Measurements from ENCODE around the gene PRELP.

PRELP gene

DNA sequence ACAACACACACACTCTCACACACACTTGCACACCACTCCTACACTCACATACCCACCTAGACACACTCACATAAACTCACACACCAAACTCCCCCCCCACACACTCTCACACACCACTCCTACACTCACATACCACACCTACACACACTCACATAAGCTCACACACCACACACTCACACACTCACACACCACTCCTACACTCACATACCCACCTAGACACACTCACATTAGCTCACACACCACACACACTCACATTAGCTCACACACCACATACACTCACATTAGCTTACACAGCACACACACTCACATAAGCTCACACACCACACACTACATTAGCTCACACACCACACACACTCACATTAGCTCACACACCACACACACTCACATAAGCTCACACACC lies 51.4 kb downstream of the PRELP start:
- no peak for DNase-seq

DNA sequence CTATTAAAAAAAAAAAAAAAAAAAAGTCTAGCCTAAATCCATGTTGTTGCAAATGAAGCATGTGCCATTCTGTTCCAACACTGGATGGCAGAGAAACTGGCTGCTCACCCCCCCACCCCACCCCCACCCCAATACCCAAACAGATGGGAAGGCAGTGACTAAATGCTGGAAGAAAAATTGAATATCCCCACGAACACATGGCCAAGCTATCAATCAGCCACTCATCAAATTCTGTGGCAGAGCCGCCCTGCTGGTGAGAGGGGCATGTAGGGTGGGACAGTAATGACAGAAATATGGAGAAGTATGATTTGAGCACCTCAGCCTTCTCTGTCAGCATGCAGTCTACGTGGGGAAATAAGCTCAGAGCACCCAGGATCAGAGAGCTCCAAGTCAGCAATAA lies 52.5 kb downstream of the PRELP start:
- peak; percentile 73 for DNase-seq

- DNase-seq, result no peak
These were observed 53.6 kb downstream of the PRELP start for GRCh38 chr1:203528976-203529835.

DNA sequence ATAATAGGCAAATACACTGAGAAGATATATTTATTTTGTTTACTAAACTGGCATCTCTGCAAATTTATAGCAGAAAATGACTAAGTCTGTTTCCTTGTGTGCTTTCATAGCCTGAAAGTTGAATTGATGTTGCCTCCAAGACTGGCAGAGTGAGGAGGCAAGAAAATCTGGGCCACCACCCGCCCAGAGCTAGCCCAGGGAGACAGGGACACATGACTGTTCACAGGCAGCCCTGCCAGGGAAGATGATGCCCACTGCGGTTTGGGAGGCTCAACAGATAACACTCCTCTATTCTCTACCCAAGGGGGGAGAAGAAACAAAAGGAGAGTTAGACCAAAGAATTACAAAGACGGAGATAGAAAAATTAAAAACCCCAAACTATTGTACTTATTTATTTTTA lies 55.5 kb downstream of the PRELP start:
- no peak for DNase-seq

DNA sequence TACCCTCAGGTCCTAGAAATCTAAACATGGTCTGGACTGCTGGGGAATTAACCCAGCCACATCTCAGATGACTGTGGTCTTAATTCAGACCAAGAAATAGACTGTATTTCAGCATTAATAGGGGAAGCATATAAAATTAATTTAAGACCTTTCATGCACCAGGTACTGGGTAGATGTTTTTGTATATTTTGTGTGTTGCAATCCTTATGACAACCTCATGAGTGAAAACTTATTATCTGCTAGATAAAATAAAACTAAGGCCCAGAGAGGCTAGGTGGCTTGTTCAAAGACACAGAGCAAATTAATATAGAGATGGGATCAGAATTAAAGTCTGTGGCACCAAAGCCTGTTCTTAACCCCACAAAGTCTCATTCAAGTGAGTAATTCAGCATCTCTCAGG lies 58.4 kb downstream of the PRELP start:
- DNase-seq, result no peak

GRCh38 chr1:203534526-203534925 lies 58.9 kb downstream of the PRELP start:
- DNase-seq, result no peak

GRCh38 chr1:203536575-203536974 lies 61.0 kb downstream of the PRELP start:
- no peak for DNase-seq

GRCh38 chr1:203536980-203537455 lies 61.4 kb downstream of the PRELP start:
- no peak for DNase-seq

- DNase-seq, result peak; percentile 28
These were observed 62.3 kb downstream of the PRELP start for GRCh38 chr1:203537806-203538464.

- DNase-seq, result no peak
These were observed 63.1 kb downstream of the PRELP start for GRCh38 chr1:203538726-203539125.

DNA sequence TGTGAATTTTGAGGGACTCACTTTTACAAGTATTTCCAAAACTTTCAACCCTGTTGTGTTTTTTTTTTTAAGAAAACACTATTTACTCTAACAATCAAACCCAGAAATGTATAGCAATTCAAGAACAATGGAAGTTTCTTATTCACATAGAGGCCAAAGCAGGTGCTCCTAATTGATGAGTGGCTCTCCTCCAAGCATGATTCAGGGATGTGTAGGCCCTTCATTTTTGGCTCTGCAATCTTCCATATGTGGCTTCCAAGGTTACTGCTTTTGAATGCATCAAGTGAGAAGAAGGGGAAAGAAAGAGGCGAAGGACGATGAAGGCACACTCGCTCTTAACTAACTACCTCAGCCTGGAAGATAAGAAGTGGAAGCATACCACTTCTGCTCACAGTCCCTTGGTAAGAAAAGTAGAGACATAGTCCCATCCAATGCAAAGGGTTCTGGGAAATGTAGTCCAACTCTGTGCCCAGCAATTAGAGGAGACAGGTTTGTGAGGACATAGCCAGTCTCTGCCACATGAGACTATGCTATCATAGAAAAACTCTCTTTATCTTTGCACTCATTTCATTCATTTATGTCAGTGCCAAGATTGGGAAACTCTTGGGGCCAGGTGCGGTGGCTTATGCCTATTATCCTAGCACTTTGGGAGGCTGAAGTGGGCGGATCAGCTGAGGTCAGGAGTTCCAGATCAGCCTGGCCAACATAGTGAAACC lies 64.4 kb downstream of the PRELP start:
- DNase-seq, result no peak
